HCT116 (cell line): ENCODE results near the gene EP400.

Experiments used
- EZH2 ChIP-seq: fragments of 200-600 bp; sonication (generic); IDR thresholded peaks from 2 replicates; pipeline ENCODE4 v1.6.1; 2017; ENCODE audit warnings: antibody characterized with exemption, mixed run types
- POLR2A ChIP-seq: IDR thresholded peaks from 2 replicates; pipeline ENCODE4 v1.7.0; 2011; ENCODE audit warnings: borderline replicate concordance; ENCODE audit not compliant: insufficient read depth, insufficient read length; ENCODE audit errors: extremely low read depth
- SRF ChIP-seq: IDR thresholded peaks from 2 replicates; pipeline ENCODE4 v1.6.1; 2012; ENCODE audit warnings: low read depth

- TF ChIP-seq SRF, result no peak
- TF ChIP-seq EZH2, result no peak
- no peak for TF ChIP-seq POLR2A
These were observed 46.2 kb upstream of the EP400 start for GRCh38 chr12:131903270-131904255.
